Esophagus muscularis mucosa (tissue), 4 donors: ENCODE data around the gene LRRC75A.
A peak's percentile ranks its signal among the peaks of the same experiment; 100 is the strongest.

Experiments
- EP300 ChIP-seq: sonication (generic); formaldehyde crosslinking; IDR thresholded peaks from one replicate; pipeline ENCODE4 v1.6.1; 2017; ENCODE audit warnings: antibody characterized with exemption
- POLR2A ChIP-seq: fragments of 450-650 bp; IDR thresholded peaks from one replicate; pipeline ENCODE4 v1.6.1; 2017; ENCODE audit warnings: antibody characterized with exemption, moderate library complexity, mild to moderate bottlenecking, low read depth
- POLR2AphosphoS5 ChIP-seq, 2 donors: sonication (generic); formaldehyde crosslinking; IDR thresholded peaks; one replicate each; pipeline ENCODE4 v1.6.1; 2017; ENCODE audit warnings: antibody characterized with exemption in 2 of 2
- TF ChIP-seq, protein P1 (sequence below), 3 experiments: fragments of 200-600 bp in 2 of 3; fragments of 450-650 bp in 1 of 3; sonication (generic) in 2 of 3; IDR thresholded peaks; one replicate each; pipeline ENCODE4 v1.5.1; 2017 to 2019; ENCODE audit warnings: antibody characterized with exemption in 3 of 3, mild to moderate bottlenecking in 2 of 3, moderate library complexity in 1 of 3

DNA sequence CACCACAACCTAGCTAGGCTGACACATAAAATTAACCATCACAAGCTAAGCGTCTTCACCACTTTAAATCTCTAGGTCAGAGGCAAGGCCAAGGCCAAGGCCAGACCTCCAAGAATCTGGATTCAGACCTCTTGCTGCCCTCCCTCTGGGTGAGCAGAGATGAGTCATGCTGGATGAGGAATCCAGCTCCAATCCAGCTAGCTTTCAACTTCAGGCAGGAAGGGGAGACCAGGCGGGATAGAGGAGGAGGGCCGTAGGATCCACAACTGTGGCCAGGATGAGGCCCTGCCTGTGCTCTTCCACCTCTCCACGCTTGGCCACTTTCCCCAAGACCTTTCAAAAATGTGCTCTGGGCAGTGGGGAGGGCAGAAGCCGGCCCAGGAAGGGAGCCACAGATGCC is 14.7 kb downstream of the LRRC75A start:
- TF ChIP-seq, protein P1, sequence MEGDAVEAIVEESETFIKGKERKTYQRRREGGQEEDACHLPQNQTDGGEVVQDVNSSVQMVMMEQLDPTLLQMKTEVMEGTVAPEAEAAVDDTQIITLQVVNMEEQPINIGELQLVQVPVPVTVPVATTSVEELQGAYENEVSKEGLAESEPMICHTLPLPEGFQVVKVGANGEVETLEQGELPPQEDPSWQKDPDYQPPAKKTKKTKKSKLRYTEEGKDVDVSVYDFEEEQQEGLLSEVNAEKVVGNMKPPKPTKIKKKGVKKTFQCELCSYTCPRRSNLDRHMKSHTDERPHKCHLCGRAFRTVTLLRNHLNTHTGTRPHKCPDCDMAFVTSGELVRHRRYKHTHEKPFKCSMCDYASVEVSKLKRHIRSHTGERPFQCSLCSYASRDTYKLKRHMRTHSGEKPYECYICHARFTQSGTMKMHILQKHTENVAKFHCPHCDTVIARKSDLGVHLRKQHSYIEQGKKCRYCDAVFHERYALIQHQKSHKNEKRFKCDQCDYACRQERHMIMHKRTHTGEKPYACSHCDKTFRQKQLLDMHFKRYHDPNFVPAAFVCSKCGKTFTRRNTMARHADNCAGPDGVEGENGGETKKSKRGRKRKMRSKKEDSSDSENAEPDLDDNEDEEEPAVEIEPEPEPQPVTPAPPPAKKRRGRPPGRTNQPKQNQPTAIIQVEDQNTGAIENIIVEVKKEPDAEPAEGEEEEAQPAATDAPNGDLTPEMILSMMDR (IDR thresholded peaks at IDR 0.05) = no peak
- peak; percentile 8 to 44 for TF ChIP-seq POLR2AphosphoS5 (IDR thresholded peaks at IDR 0.05)
- TF ChIP-seq POLR2A = no peak
- TF ChIP-seq EP300 = no peak
